MM.1S (cell line): ENCODE results near the gene ARHGAP30.
"Not testable (repeated sequence)": the region's sequence is repeated elsewhere in the genome, so short reads cannot be mapped to it uniquely, and the experiment has no call there.

Source experiments
- DNase-seq: peaks from one replicate; pipeline ENCODE4 v3.0.0-alpha.2; 2015
- H2AFZ ChIP-seq: fragments of 300-600 bp; sonication (generic); 2 replicates; pipeline ENCODE4 v1.6.0; 2016; ENCODE audit warnings: antibody characterized with exemption, low read length
- H3F3A ChIP-seq: fragments of 300-600 bp; sonication (generic); 2 replicates; pipeline ENCODE4 v1.6.1; 2016; ENCODE audit warnings: mild to moderate bottlenecking, antibody characterized with exemption, low read length, moderate library complexity, mixed read lengths; ENCODE audit not compliant: insufficient read depth
- H3K27ac ChIP-seq: fragments of 300-600 bp; sonication (generic); 2 replicates; pipeline ENCODE4 v1.5.1; 2016; ENCODE audit warnings: mild to moderate bottlenecking, low read length
- H3K27me3 ChIP-seq: fragments of 300-600 bp; sonication (generic); replicated peaks from 2 replicates; pipeline ENCODE4 v1.6.0; 2016; ENCODE audit warnings: low read length; ENCODE audit not compliant: insufficient read depth
- H3K36me3 ChIP-seq: fragments of 300-600 bp; sonication (generic); replicated peaks from 2 replicates; pipeline ENCODE4 v1.6.1; 2016; ENCODE audit warnings: mild to moderate bottlenecking, low read length, mixed read lengths; ENCODE audit not compliant: insufficient read depth
- H3K4me1 ChIP-seq: fragments of 300-600 bp; sonication (generic); 2 replicates; pipeline ENCODE4 v1.6.1; 2016; ENCODE audit warnings: low read length, mixed read lengths
- H3K4me2 ChIP-seq: fragments of 300-600 bp; sonication (generic); 2 replicates; pipeline ENCODE4 v1.6.0; 2016; ENCODE audit warnings: low read depth, low read length
- H3K4me3 ChIP-seq: fragments of 300-600 bp; sonication (generic); 2 replicates; pipeline ENCODE4 v1.5.1; 2016; ENCODE audit warnings: low read length, mixed read lengths
- H3K79me2 ChIP-seq: fragments of 300-600 bp; sonication (generic); 2 replicates; pipeline ENCODE4 v1.6.1; 2016; ENCODE audit warnings: mixed run types, low read length, mixed read lengths
- H3K9ac ChIP-seq: fragments of 300-600 bp; sonication (generic); 2 replicates; pipeline ENCODE4 v1.6.1; 2016; ENCODE audit warnings: low read length, mixed read lengths
- H3K9me2 ChIP-seq: fragments of 300-600 bp; sonication (generic); replicated peaks from 2 replicates; pipeline ENCODE4 v1.6.1; 2016; ENCODE audit warnings: mild to moderate bottlenecking, low read length, mixed read lengths; ENCODE audit not compliant: insufficient read depth
- H3K9me3 ChIP-seq: fragments of 300-600 bp; sonication (generic); replicated peaks from 2 replicates; pipeline ENCODE4 v1.6.1; 2016; ENCODE audit warnings: mild to moderate bottlenecking, low read length, mixed read lengths; ENCODE audit not compliant: insufficient read depth
- H4K20me1 ChIP-seq: fragments of 300-600 bp; sonication (generic); 2 replicates; pipeline ENCODE4 v1.6.1; 2016; ENCODE audit warnings: mild to moderate bottlenecking, low read length, moderate library complexity, mixed read lengths; ENCODE audit not compliant: insufficient read depth
- EZH2 ChIP-seq: fragments of 300-600 bp; sonication (generic); optimal IDR thresholded peaks from 2 replicates; pipeline ENCODE3; 2017; ENCODE audit warnings: low read depth, mild to moderate bottlenecking, antibody characterized with exemption, low read length, mixed read lengths
- EZH2phosphoT487 ChIP-seq: fragments of 300-600 bp; sonication (generic); IDR thresholded peaks from 2 replicates; pipeline ENCODE4 v1.6.1; 2018; ENCODE audit warnings: antibody characterized with exemption, low read length
- TF ChIP-seq, protein P1 (sequence below): fragments of 300-600 bp; sonication (generic); IDR thresholded peaks from 2 replicates; pipeline ENCODE4 v1.5.1; 2016; ENCODE audit warnings: antibody characterized with exemption, low read length, mixed read lengths

ARHGAP30 gene

DNA sequence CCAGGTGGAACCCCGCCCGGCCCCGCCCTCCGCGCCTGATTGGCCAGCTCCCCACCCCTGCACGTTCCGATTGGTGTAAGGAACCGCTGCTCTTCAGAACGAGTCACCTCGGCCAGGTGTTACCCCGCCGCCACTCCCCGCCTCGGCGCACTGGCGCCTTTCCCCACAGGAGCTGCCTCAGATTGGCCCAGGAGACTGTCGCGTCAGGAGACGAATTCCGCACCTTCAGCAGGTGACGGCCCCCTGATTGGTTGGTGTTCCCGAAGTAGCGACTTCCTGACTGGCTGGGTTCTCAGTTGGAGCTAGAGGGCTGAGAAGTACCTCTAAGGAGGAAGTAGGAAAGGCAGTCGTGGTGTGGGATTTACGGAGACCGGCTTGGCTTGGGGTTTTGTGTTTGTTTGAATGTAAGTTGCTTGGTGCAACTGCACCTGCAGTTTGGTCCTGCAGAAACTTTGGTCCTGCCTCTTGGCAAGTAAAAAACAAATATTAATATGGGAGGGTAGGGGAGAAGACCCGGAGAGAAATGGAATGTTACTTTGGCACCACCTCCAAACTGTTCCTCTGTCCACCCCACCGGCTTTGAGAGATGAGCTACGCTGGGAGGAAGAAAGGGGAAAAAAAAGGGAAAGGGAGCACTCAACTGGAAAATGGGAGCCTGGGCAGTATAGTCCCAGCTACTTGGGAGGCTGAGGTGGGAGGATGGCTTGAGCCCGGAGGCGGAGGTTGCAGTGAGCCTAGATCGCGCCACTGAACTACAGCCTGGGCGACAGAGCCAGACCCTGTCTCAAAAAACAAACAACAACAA, 48.3 kb downstream of the ARHGAP30 start:
- H3K4me1 ChIP-seq: peaks cover 16% of the 10 kb centered on the region
- no peak for TF ChIP-seq EZH2phosphoT487
- TF ChIP-seq, protein P1, sequence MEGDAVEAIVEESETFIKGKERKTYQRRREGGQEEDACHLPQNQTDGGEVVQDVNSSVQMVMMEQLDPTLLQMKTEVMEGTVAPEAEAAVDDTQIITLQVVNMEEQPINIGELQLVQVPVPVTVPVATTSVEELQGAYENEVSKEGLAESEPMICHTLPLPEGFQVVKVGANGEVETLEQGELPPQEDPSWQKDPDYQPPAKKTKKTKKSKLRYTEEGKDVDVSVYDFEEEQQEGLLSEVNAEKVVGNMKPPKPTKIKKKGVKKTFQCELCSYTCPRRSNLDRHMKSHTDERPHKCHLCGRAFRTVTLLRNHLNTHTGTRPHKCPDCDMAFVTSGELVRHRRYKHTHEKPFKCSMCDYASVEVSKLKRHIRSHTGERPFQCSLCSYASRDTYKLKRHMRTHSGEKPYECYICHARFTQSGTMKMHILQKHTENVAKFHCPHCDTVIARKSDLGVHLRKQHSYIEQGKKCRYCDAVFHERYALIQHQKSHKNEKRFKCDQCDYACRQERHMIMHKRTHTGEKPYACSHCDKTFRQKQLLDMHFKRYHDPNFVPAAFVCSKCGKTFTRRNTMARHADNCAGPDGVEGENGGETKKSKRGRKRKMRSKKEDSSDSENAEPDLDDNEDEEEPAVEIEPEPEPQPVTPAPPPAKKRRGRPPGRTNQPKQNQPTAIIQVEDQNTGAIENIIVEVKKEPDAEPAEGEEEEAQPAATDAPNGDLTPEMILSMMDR: no peak
- TF ChIP-seq EZH2: no peak
- H2AFZ ChIP-seq: peak overlapping the region; percentile 80
- H3F3A ChIP-seq: peaks cover 10% of the 10 kb centered on the region
- peak overlapping the region; percentile 81 for H3K27ac ChIP-seq
- peak overlapping the region; percentile 81 for H3K4me3 ChIP-seq
- no peaks in the 10 kb centered on the region for H3K9me2 ChIP-seq
- H3K9ac ChIP-seq: peak overlapping the region; percentile 83
- H3K79me2 ChIP-seq: peaks cover 39% of the 10 kb centered on the region
- no peaks in the 10 kb centered on the region for H3K36me3 ChIP-seq
- no peaks in the 10 kb centered on the region for H3K9me3 ChIP-seq
- H4K20me1 ChIP-seq: no peaks in the 10 kb centered on the region
- peak overlapping the region; percentile 69 for H3K4me2 ChIP-seq
- DNase-seq: peak; percentile 100
- no peaks in the 10 kb centered on the region for H3K27me3 ChIP-seq

DNA sequence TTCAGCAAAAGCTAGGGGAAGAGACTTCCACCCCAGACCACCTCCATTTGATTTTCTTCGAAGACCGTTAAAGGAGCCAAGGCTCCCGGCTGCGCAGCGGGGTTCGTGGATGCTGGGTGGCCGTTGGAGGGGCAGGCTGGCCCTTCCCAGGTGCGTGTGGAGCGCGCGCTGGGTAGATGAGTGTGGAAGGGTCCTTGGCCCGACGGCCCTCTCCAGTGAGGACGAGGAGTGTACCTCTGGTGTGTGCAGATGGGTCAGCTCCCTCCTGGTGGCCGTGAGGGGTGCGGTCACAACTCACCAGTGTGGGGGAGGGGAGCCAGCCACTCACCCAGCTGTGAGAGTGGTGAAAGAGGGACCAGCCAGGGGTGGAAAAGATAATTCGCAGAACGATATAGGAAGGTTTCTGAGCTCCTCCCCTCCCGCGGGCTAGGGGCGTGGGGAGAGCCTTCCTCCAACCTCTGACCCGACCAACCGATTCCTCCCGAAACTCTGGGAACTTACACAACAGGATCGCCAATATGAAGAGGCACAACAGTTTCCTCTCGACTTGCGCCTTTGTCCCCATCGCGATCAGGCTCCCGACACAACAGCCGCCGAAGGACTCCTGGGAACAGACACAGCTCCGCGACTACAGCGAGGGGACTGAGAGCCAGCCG, 49.1 kb downstream of the ARHGAP30 start, which contains the start of gene F11R:
Gene F11R, minus strand, starts transcription at position 644 of the 656 bp plus-strand sequence. Its CDS starts 79 bp downstream, at position 565.
- H3K27me3 ChIP-seq: no peaks in the 10 kb centered on the region
- peak within 1 kb of the TSS; percentile 80 for H2AFZ ChIP-seq
- H3K9me2 ChIP-seq: no peaks in the 10 kb centered on the region
- no peaks in the 10 kb centered on the region for H3K36me3 ChIP-seq
- H4K20me1 ChIP-seq: no peaks in the 10 kb centered on the region
- H3K27ac ChIP-seq: peak within 1 kb of the TSS; percentile 81
- H3K9me3 ChIP-seq: no peaks in the 10 kb centered on the region
- TF ChIP-seq EZH2 (no peak), EZH2phosphoT487 (no peak)
- TF ChIP-seq, protein P1: peak; percentile 41
- H3F3A ChIP-seq: peaks cover 10% of the 10 kb centered on the region
- peak within 1 kb of the TSS; percentile 83 for H3K9ac ChIP-seq
- peak within 1 kb of the TSS; percentile 78 for H3K4me2 ChIP-seq
- H3K79me2 ChIP-seq: peaks cover 44% of the 10 kb centered on the region
- H3K4me3 ChIP-seq: peak within 1 kb of the TSS; percentile 81
- peak; percentile 71 for DNase-seq
- H3K4me1 ChIP-seq: peaks cover 16% of the 10 kb centered on the region

- H3K9ac ChIP-seq: peak overlapping the region; percentile 83
- no peaks in the 10 kb centered on the region for H4K20me1 ChIP-seq
- peaks cover 10% of the 10 kb centered on the region for H3F3A ChIP-seq
- no peaks in the 10 kb centered on the region for H3K9me2 ChIP-seq
- H3K79me2 ChIP-seq: peaks cover 48% of the 10 kb centered on the region
- peak overlapping the region; percentile 81 for H3K4me3 ChIP-seq
- no peak overlapping the region for H2AFZ ChIP-seq
- H3K27ac ChIP-seq: peak overlapping the region; percentile 81; the same call in 1 of the 2 replicates
- no peaks in the 10 kb centered on the region for H3K27me3 ChIP-seq
- peak overlapping the region; percentile 78 for H3K4me2 ChIP-seq
- H3K9me3 ChIP-seq: no peaks in the 10 kb centered on the region
- TF ChIP-seq EZH2phosphoT487 (no peak), EZH2 (no peak)
- TF ChIP-seq, protein P1: no peak
- peak; percentile 23 for DNase-seq
- peaks cover 16% of the 10 kb centered on the region for H3K4me1 ChIP-seq
- H3K36me3 ChIP-seq: no peaks in the 10 kb centered on the region
Measured at GRCh38 chr1:161019751-161020495, 49.8 kb downstream of the ARHGAP30 start.

- Histone ChIP-seq H3K4me2 (peak overlapping the region; percentile 78; the same call in 1 of the 2 replicates), H3K4me1 (peaks cover 20% of the 10 kb centered on the region), H3K79me2 (peaks cover 52% of the 10 kb centered on the region), H3F3A (peaks cover 14% of the 10 kb centered on the region)
- H3K9me3 ChIP-seq, H3K4me3 ChIP-seq, H3K9ac ChIP-seq, H3K9me2 ChIP-seq, H3K27me3 ChIP-seq, H4K20me1 ChIP-seq, H3K36me3 ChIP-seq, H3K27ac ChIP-seq, H2AFZ ChIP-seq: not testable (repeated sequence)
- DNase-seq: peak; percentile 3
Measured at GRCh38 chr1:161019111-161019660, 50.5 kb downstream of the ARHGAP30 start.
